GM12878 (cell line): ENCODE results near the gene FOS. TPM values are rescaled to one million over a fixed set of nuclear protein-coding genes. Genes with fewer than 3 reads are reported as not detected.

Experiments
- ATAC-seq: fragments of 200-7000 bp; cut with Tn5 transposase; 3 replicates; pipeline ENCODE4 v1.9.1; 2020; ENCODE audit warnings: mild to moderate bottlenecking, moderate library complexity
- BruUV-seq: library from RNA; stranded (reverse); fragments of 400-500 nt; replicated peaks from 2 replicates; lab custom pipeline; 2021; lab: Mats Ljungman, UMichigan
- CTCF ChIA-PET: fragments of 300-600 bp; sonication (Branson Sonifier 250); formaldehyde crosslinking; extraction: SDS; loops from one replicate; lab custom pipeline; 2021; ENCODE audit warnings: inconsistent platforms; lab: Yijun Ruan, JAX
- POLR2A ChIA-PET: fragments of 350-600 bp; formaldehyde crosslinking; extraction: SDS; loops from one replicate; lab custom pipeline; 2021; ENCODE audit warnings: inconsistent platforms; lab: Charles Lee
- RAD21 ChIA-PET: fragments of 300-600 bp; sonication (Branson Sonifier 250); formaldehyde crosslinking; loops from one replicate; lab custom pipeline; 2023; ENCODE audit warnings: antibody characterized with exemption; ENCODE audit not compliant: unreplicated experiment; lab: Charles Lee
- SMC1A ChIA-PET: fragments of 300-600 bp; sonication (Branson Sonifier 250); formaldehyde crosslinking; loops from one replicate; lab custom pipeline; 2023; ENCODE audit not compliant: unreplicated experiment, uncharacterized antibody; lab: Charles Lee
- DNase-seq: peaks from one replicate; pipeline ENCODE4 v3.0.0-alpha.2; 2011; ENCODE audit warnings: low read depth, low spot score
- FAIRE-seq: peaks from 3 replicates; lab custom pipeline; 2011; peaks lifted over from hg19 to GRCh38; lab: Jason Lieb, UNC
- H2AFZ ChIP-seq: 2 replicates; pipeline ENCODE4 v1.6.0; 2011; ENCODE audit warnings: low read depth, low read length, control low read depth; ENCODE audit not compliant: control insufficient read depth
- H3K27ac ChIP-seq: 2 replicates; pipeline ENCODE4 v1.5.1; 2011; ENCODE audit warnings: control low read depth; ENCODE audit not compliant: control insufficient read depth, insufficient read depth
- H3K27me3 ChIP-seq, 2 experiments: replicated peaks in 1 of 2; 2 replicates each; pipeline versions ENCODE4 v1.6.0 to v1.6.1; 2011; ENCODE audit warnings: low read length in 1 of 2; ENCODE audit not compliant: control insufficient read depth in 2 of 2, insufficient read depth in 2 of 2
- H3K36me3 ChIP-seq, 2 experiments: 2 replicates each; pipeline ENCODE4 v1.5.1; 2011; ENCODE audit warnings: low read length in 1 of 2; ENCODE audit not compliant: control insufficient read depth in 2 of 2, insufficient read depth in 2 of 2
- H3K4me1 ChIP-seq: 2 replicates; pipeline ENCODE4 v1.6.1; 2011; ENCODE audit warnings: mild to moderate bottlenecking, low read length, moderate library complexity, mixed read lengths; ENCODE audit not compliant: control insufficient read depth, insufficient read depth
- H3K4me2 ChIP-seq: 2 replicates; pipeline ENCODE4 v1.6.0; 2011; ENCODE audit warnings: control low read depth; ENCODE audit not compliant: control insufficient read depth, insufficient read depth
- H3K4me3 ChIP-seq: fragments of 200-600 bp; sonication (generic); 2 replicates; pipeline ENCODE4 v1.5.1; 2016
- H3K79me2 ChIP-seq: 2 replicates; pipeline ENCODE4 v1.6.0; 2011; ENCODE audit warnings: low read length; ENCODE audit not compliant: control insufficient read depth, insufficient read depth
- H3K9ac ChIP-seq: 2 replicates; pipeline ENCODE4 v1.8.0; 2011; ENCODE audit warnings: low read length, control low read depth, mixed read lengths; ENCODE audit not compliant: control insufficient read depth, insufficient read depth
- H3K9me3 ChIP-seq: replicated peaks from 3 replicates; pipeline ENCODE4 v1.5.1; 2011; ENCODE audit warnings: mild to moderate bottlenecking, low read length; ENCODE audit not compliant: control insufficient read depth, insufficient read depth
- H4K20me1 ChIP-seq: 2 replicates; pipeline ENCODE4 v1.6.0; 2011; ENCODE audit not compliant: control insufficient read depth, insufficient read depth
- BHLHE40 ChIP-seq, 2 experiments: fragments of 450-650 bp in 1 of 2; IDR thresholded peaks; 2 replicates each; pipeline ENCODE4 v1.6.1; 2011 to 2017; ENCODE audit warnings: low read depth in 2 of 2, borderline replicate concordance in 1 of 2, improper control_type of control experiment in 1 of 2, low read length in 1 of 2, mild to moderate bottlenecking in 1 of 2
- CBFB ChIP-seq: IDR thresholded peaks from 2 replicates; pipeline ENCODE4 v1.6.1; 2016; ENCODE audit warnings: antibody characterized with exemption, low read depth
- CBX5 ChIP-seq: sonication (generic); IDR thresholded peaks from 2 replicates; pipeline ENCODE4 v1.6.1; 2016; ENCODE audit warnings: low read depth, moderate library complexity, mild to moderate bottlenecking, inconsistent platforms
- E2F4 ChIP-seq: IDR thresholded peaks from 2 replicates; pipeline ENCODE4 v1.6.1; 2012; ENCODE audit warnings: low read depth, low read length, improper control_type of control experiment
- EP300 ChIP-seq, 2 experiments: fragments of 150-350 bp in 1 of 2; IDR thresholded peaks; 2 replicates each; pipeline ENCODE4 v1.6.1; 2011 to 2012; ENCODE audit warnings: low read depth in 2 of 2, low read length in 2 of 2, borderline replicate concordance in 1 of 2, improper control_type of control experiment in 1 of 2, inconsistent platforms in 1 of 2; ENCODE audit not compliant: control insufficient read depth in 1 of 2
- FOS ChIP-seq: IDR thresholded peaks from 3 replicates; pipeline ENCODE4 v1.6.1; 2011; ENCODE audit warnings: borderline replicate concordance; ENCODE audit not compliant: insufficient read length; ENCODE audit errors: extremely low read depth
- FOXM1 ChIP-seq: IDR thresholded peaks from 2 replicates; pipeline ENCODE4 v1.6.1; 2012; ENCODE audit warnings: low read depth, mild to moderate bottlenecking, inconsistent platforms, low read length, moderate library complexity
- IKZF1 ChIP-seq: fragments of 450-650 bp; conservative IDR thresholded peaks from 2 replicates; pipeline ENCODE4 v1.6.1; 2017; ENCODE audit warnings: antibody characterized with exemption, mild to moderate bottlenecking
- IKZF2 ChIP-seq, 2 experiments: fragments of 450-650 bp; IDR thresholded peaks; 2 replicates each; pipeline ENCODE4 v1.6.1; 2017; ENCODE audit warnings: mild to moderate bottlenecking in 2 of 2, moderate library complexity in 2 of 2
- MEF2B ChIP-seq: fragments of 450-650 bp; IDR thresholded peaks from 2 replicates; pipeline ENCODE4 v1.6.1; 2018; ENCODE audit warnings: mild to moderate bottlenecking, moderate library complexity; ENCODE audit not compliant: partially characterized antibody, poor library complexity, severe bottlenecking
- MTA2 ChIP-seq: fragments of 450-650 bp; IDR thresholded peaks from 2 replicates; pipeline ENCODE4 v1.6.1; 2016; ENCODE audit warnings: low read depth, mild to moderate bottlenecking, moderate library complexity
- PAX5 ChIP-seq: IDR thresholded peaks from 2 replicates; pipeline ENCODE4 v1.6.1; 2011; ENCODE audit warnings: low read depth, low read length, borderline replicate concordance
- POU2F2 ChIP-seq: IDR thresholded peaks from 3 replicates; pipeline ENCODE4 v1.6.1; 2011; ENCODE audit warnings: low read depth, mild to moderate bottlenecking, low read length, borderline replicate concordance
- RFX5 ChIP-seq: IDR thresholded peaks from 2 replicates; pipeline ENCODE4 v1.6.1; 2011; ENCODE audit warnings: low read depth, low read length, improper control_type of control experiment
- RUNX3 ChIP-seq: IDR thresholded peaks from 2 replicates; pipeline ENCODE4 v1.6.1; 2012; ENCODE audit warnings: low read length, inconsistent platforms
- SP1 ChIP-seq: IDR thresholded peaks from one replicate; pipeline ENCODE4 v1.6.1; 2011; ENCODE audit warnings: low read depth, low read length
- SPI1 ChIP-seq: IDR thresholded peaks from 2 replicates; pipeline ENCODE4 v1.6.1; 2011; ENCODE audit warnings: low read depth, mild to moderate bottlenecking, low read length, moderate library complexity, borderline replicate concordance; ENCODE audit not compliant: insufficient read depth
- TCF7 ChIP-seq: IDR thresholded peaks from 2 replicates; pipeline ENCODE4 v1.6.1; 2014; ENCODE audit warnings: antibody characterized with exemption, borderline replicate concordance
- ZSCAN29 ChIP-seq: fragments of 450-650 bp; IDR thresholded peaks from 2 replicates; pipeline ENCODE4 v1.6.1; 2017; ENCODE audit warnings: mild to moderate bottlenecking, moderate library complexity
- WGBS: methylation state at CpG from one replicate; pipeline ENCODE4 v1.1.6; 2016; ENCODE audit warnings: low lambda C conversion rate; ENCODE audit not compliant: insufficient replicate concordance, insufficient coverage; ENCODE audit errors: missing lambda C conversion rate; 5-methylcytosine and 5-hydroxymethylcytosine counted together
- in situ Hi-C: fragments of 300-500 bp; cut with MboI; formaldehyde crosslinking; loops from 9 replicates; pipeline ENCODE4 v1.14.3; 2018; ENCODE audit warnings: mixed read lengths
- intact Hi-C: fragments of 100-400 bp; cut with micrococcal nuclease; formaldehyde crosslinking; loops from one replicate; pipeline ENCODE4 v1.14.2; 2022; ENCODE audit not compliant: unreplicated experiment
- polyA plus RNA-seq, 11 experiments: library from polyadenylated mRNA; depleted of rRNA in 4 of 11; unstranded in 6 of 11; stranded (reverse) in 5 of 11; fragments of >200 nt; fragmentation: Nextera tagmentation in 4 of 11; fragmentation: Illumina TruSeq in 1 of 11; extraction: Ambion mirVana in 4 of 11; extraction: Trizol in 1 of 11; gene quantifications; 1 replicate in 1 of 11; 2 replicates in 10 of 11; pipeline versions ENCODE4 v1.2.1 to v1.2.3, GENCODE V29; 2011 to 2016; ENCODE audit warnings: inconsistent platforms in 2 of 11, missing spikeins in 2 of 11, low read depth in 1 of 11
- total RNA-seq, 4 experiments: library from RNA; depleted of rRNA in 3 of 4; stranded (reverse); fragments of >200 nt in 3 of 4; fragmentation: Illumina TruSeq in 1 of 4; extraction: Trizol in 1 of 4; gene quantifications; 2 replicates each; pipeline versions ENCODE4 v1.2.1 to v1.2.3, GENCODE V29; 2013 to 2021
- TF ChIP-seq, protein P1 (sequence below): fragments of 450-650 bp; IDR thresholded peaks from 2 replicates; pipeline ENCODE4 v1.6.1; 2017; ENCODE audit warnings: mild to moderate bottlenecking, moderate library complexity

FOS gene
- total and polyA plus RNA-seq, 10 of the 15 experiments (the other 5 are each of a cell fraction or from before 2014, with no cell fraction given) = 0.02 to 0.95 (median 0.38) TPM

- Histone ChIP-seq H4K20me1 (no peaks in the 10 kb centered on the region), H3K9me3 (no peaks in the 10 kb centered on the region)
- TF ChIP-seq, protein P1, sequence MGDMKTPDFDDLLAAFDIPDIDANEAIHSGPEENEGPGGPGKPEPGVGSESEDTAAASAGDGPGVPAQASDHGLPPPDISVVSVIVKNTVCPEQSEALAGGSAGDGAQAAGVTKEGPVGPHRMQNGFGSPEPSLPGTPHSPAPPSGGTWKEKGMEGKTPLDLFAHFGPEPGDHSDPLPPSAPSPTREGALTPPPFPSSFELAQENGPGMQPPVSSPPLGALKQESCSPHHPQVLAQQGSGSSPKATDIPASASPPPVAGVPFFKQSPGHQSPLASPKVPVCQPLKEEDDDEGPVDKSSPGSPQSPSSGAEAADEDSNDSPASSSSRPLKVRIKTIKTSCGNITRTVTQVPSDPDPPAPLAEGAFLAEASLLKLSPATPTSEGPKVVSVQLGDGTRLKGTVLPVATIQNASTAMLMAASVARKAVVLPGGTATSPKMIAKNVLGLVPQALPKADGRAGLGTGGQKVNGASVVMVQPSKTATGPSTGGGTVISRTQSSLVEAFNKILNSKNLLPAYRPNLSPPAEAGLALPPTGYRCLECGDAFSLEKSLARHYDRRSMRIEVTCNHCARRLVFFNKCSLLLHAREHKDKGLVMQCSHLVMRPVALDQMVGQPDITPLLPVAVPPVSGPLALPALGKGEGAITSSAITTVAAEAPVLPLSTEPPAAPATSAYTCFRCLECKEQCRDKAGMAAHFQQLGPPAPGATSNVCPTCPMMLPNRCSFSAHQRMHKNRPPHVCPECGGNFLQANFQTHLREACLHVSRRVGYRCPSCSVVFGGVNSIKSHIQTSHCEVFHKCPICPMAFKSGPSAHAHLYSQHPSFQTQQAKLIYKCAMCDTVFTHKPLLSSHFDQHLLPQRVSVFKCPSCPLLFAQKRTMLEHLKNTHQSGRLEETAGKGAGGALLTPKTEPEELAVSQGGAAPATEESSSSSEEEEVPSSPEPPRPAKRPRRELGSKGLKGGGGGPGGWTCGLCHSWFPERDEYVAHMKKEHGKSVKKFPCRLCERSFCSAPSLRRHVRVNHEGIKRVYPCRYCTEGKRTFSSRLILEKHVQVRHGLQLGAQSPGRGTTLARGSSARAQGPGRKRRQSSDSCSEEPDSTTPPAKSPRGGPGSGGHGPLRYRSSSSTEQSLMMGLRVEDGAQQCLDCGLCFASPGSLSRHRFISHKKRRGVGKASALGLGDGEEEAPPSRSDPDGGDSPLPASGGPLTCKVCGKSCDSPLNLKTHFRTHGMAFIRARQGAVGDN = peak; percentile 52
- peak; percentile 49; the same call in 1 of the 2 replicates for TF ChIP-seq SPI1
- no peak for TF ChIP-seq TCF7
- TF ChIP-seq E2F4 = no peak
- peak; percentile 12; the same call in 1 of the 2 replicates for TF ChIP-seq PAX5
- 0 out of 2 replicates have a peak, but pooled peaks have one; percentile 20 for TF ChIP-seq MTA2
- peak; percentile 56 to 60; a peak in 2 of 4 replicates for TF ChIP-seq EP300 (IDR thresholded peaks at IDR 0.05; ENCODE audit: borderline replicate concordance in 1 of 2, control insufficient read depth in 1 of 2, low read depth in 2 of 2, low read length in 2 of 2)
- TF ChIP-seq RUNX3 = peak; percentile 67
- peak; percentile 62; the same call in 1 of the 3 replicates for TF ChIP-seq POU2F2
- TF ChIP-seq CBX5 = no peak
- TF ChIP-seq ZSCAN29 = peak; percentile 17; the same call in 1 of the 2 replicates
- no peak for TF ChIP-seq FOXM1
- TF ChIP-seq MEF2B = no peak
- no peak for TF ChIP-seq RFX5
- TF ChIP-seq SP1 = peak; percentile 36
- TF ChIP-seq IKZF2 (IDR thresholded peaks at IDR 0.05) = peak; percentile 11 to 26; a peak in 1 of 4 replicates
- TF ChIP-seq BHLHE40 (IDR thresholded peaks at IDR 0.05; ENCODE audit: borderline replicate concordance in 1 of 2, low read depth in 2 of 2, low read length in 1 of 2) = peak in 1 of 2 experiments; percentile 23; a peak in 1 of 4 replicates
- TF ChIP-seq CBFB = no peak
- TF ChIP-seq FOS = no peak
- 0 out of 2 replicates have a peak, but pooled peaks have one; percentile 28 for TF ChIP-seq IKZF1
Observed at GRCh38 chr14:75231320-75231719, 47.3 kb upstream of the FOS start.

More at GRCh38 chr14:75231320-75231719, 47.3 kb upstream of the FOS start:
- in situ Hi-C loops (no loop called here), intact Hi-C loops (loop anchor here (2.0 to 5.0 kb wide), 2 partner anchors 17 to 94 kb away; no protein-coding TSS in a partner anchor)
- Histone ChIP-seq H3K4me1 (peaks cover 37% of the 10 kb centered on the region), H3K4me2 (no peak overlapping the region), H2AFZ (no peak overlapping the region), H3K36me3 (no peaks in the 10 kb centered on the region), H3K27me3 (no peaks in the 10 kb centered on the region), H3K27ac (no peak overlapping the region), H3K4me3 (no peak overlapping the region), H3K9ac (no peak overlapping the region), H3K79me2 (no peaks in the 10 kb centered on the region)
- ATAC-seq (peak; percentile 80), DNase-seq (no peak), FAIRE-seq (peak; percentile 75)
- RAD21 ChIA-PET = no interaction called here
- SMC1A ChIA-PET = interaction anchor here (1.1 to 1.3 kb wide), 2 partner anchors 20 to 47 kb away, joined by 4 to 5 read pairs; no protein-coding TSS in a partner anchor
- 58% methylated on average over 2 of the region's 2 CpGs for WGBS
- CTCF ChIA-PET = interaction anchor here (1.3 to 1.7 kb wide), 2 partner anchors 66 to 90 kb away, joined by 3 to 4 read pairs; no protein-coding TSS in a partner anchor
- BruUV-seq = no TSS peak
- POLR2A ChIA-PET = no interaction called here
